Epithelial cell of proximal tubule (primary cell): ENCODE measurements around the gene ANAPC7. TPM values are rescaled to one million over a fixed set of nuclear protein-coding genes. Genes with fewer than 3 reads are reported as not detected.
"Not testable (repeated sequence)": the region's sequence is repeated elsewhere in the genome, so short reads cannot be mapped to it uniquely, and the experiment has no call there.

ENCODE experiments used
- DNase-seq: peaks from one replicate; pipeline ENCODE4 v3.0.0-alpha.2; 2011; ENCODE audit warnings: low read depth
- H3K4me3 ChIP-seq: 2 replicates; pipeline ENCODE4 v1.5.1; 2011; ENCODE audit warnings: low read depth, mild to moderate bottlenecking, low read length
- CTCF ChIP-seq: conservative IDR thresholded peaks from 2 replicates; pipeline ENCODE4 v1.5.1; 2012; ENCODE audit warnings: low read depth, mild to moderate bottlenecking, low read length
- total RNA-seq: library from RNA; depleted of rRNA; stranded (reverse); fragments of >200 nt; gene quantifications from 2 replicates; pipeline ENCODE4 v1.2.3, GENCODE V29; 2015

ANAPC7 gene
- total RNA-seq, 1 donor from 2014 or later = 46.0 TPM

- H3K4me3 ChIP-seq = no peak overlapping the region
- TF ChIP-seq CTCF = no peak
- DNase-seq = no peak
Measured at GRCh38 chr12:110382683-110383082, 20.8 kb downstream of the ANAPC7 start.

- no peak for TF ChIP-seq CTCF
- H3K4me3 ChIP-seq = no peak overlapping the region
- no peak for DNase-seq
Measured at GRCh38 chr12:110379631-110380030, 23.9 kb downstream of the ANAPC7 start.

- no peak for DNase-seq
- no peak overlapping the region for H3K4me3 ChIP-seq
- TF ChIP-seq CTCF = no peak
Measured at GRCh38 chr12:110379197-110379596, 24.3 kb downstream of the ANAPC7 start.

DNA sequence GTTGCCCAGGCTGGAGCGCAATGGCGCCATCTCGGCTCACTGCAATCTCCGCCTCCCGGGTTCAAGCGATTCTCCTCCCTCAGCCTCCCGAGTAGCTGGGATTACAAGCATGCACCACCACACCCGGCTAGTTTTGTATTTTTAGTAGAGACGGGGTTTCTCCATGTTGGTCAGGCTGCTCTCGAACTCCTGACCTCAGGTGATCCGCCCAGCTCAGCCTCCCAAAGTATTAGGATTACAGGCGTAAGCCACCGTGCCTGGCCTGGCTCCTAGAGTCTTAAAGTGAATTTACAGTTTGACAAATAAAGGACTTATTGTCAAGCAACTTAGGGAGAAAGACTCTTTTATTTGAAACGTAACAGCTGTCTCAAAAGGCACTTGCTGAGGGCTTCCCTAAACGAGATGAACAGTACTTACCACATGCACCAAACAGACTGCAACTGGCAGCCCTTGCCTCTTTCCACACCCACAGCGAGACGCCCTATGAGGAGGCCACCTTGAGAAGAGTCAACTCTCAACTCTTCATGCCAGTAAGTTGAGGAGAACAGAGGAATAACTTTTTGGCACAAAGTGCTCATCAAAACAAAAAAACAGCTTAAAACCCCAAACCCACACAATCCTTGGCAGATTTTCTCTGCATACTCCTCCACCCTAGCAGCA, 25.2 kb downstream of the ANAPC7 start:
- not testable (repeated sequence) for DNase-seq, H3K4me3 ChIP-seq

DNA sequence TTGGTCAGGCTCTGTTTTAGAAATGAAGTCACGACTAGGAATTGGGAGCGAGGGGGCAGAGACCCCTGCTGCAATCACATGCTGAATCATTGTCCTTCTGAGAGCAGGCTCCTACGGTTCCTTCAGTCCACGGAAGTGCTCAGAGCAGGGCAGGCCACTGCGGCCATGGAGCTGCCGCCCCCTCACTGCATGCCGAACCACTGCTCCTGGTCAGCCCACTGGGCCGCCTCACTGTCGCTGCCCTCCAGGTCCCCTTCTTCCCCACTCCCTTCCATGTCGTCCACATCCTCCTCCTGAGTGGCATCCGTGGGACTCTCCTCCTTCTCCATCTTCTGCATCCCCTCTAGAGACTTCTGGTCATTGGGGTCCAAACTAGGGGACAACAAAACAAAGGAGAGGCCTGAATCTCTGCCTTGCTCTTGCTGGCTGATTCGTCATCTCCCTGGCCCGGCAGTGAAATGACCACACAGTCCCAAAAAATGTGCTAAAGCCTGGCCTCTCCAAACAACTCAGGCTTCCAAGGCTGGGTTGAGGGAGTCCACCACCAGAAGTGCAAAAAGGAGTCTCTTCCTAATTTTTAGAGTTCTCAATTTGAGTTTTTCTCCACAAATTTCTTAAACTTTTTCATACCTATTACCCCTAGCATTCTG, 29.4 kb downstream of the ANAPC7 start:
- no peak overlapping the region for H3K4me3 ChIP-seq
- TF ChIP-seq CTCF = no peak
- DNase-seq = no peak

- TF ChIP-seq CTCF = no peak
- DNase-seq = no peak
- H3K4me3 ChIP-seq = no peak overlapping the region
Measured at GRCh38 chr12:110373425-110373824, 30.1 kb downstream of the ANAPC7 start.

- DNase-seq = no peak
- no peak overlapping the region for H3K4me3 ChIP-seq
- TF ChIP-seq CTCF = no peak
Measured at GRCh38 chr12:110373025-110373424, 30.5 kb downstream of the ANAPC7 start.
